GM19193 (cell line): ENCODE data around the gene SLC39A9.

Experiments used
- POLR2A ChIP-seq: IDR thresholded peaks from 4 replicates; pipeline ENCODE4 v1.6.1; 2011; ENCODE audit not compliant: insufficient read depth, insufficient read length; ENCODE audit errors: extremely low read depth

SLC39A9 gene

DNA sequence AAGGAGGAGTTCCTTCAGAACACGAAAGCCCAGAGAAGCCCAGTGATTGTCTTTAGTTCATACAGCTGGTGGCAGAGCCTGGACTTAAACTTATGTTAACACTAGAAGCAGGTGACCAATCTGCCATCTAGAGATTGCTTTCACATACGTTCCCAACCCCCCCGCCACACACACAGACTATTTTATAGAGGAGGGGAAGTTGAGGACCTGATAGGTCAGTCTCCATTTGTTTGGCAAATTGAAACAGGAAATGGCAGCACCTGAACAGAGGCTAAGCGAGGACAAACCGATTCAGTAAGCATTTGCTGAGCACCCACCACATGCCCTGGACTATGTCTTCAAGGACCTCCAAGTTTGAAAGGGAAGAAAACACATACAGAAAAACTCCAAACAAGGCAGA lies 81.2 kb downstream of the SLC39A9 start:
- no peak for TF ChIP-seq POLR2A

DNA sequence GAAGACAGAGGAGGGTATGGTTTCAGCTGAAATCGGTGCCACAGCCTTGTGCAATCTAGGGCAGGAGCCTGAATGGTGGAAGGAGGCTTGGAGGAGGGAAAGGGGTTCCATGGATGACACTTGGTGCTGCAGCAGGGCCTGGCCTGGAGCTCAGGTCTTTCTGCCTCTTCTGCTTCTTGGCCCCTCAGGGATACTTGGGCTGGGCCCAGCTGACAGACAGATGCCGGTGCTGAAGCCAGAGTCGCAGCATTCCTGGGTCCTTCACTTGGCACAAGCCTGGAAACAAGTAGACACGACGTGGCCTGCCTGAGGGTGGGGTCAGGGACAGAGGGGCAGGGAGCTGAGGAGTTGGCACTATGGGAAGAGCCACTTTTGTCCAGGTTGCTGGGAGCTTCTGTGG lies 81.6 kb downstream of the SLC39A9 start:
- no peak for TF ChIP-seq POLR2A

DNA sequence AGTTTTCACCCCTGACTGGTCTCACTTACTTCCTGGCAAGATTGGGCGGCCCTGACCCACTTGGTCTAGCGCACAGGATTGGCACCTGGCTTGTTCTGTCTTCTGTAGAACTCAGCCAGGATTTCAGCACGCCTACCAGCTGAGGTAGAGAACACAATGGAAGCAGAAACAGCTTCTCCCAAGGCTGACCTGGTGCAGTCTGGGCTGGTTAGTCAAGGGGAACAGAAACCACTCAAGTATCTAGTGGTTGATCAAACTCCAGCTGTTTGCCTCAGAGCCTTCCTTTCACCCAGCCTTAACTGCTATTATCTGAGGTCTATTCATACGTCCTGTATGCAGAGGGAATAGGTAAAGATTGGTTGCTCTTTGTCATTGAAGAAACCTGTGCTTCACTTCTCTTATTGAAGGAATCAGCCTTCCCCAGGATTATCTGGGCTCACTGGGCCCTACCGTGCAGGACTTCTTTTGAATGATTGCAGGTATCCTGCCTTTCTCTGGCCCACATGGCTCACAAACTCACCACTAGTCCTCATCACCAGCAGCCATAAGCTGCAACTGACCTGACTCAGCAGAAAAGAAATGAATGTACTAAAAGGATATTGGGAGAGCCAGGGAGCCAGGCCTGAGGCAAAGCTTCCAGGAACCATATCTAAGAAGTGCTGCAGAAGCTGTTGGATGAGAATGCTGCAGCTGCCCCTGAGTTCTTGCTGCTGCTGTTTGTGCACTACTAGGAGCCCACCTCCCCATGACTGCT lies 83.5 kb downstream of the SLC39A9 start:
- TF ChIP-seq POLR2A, result no peak

DNA sequence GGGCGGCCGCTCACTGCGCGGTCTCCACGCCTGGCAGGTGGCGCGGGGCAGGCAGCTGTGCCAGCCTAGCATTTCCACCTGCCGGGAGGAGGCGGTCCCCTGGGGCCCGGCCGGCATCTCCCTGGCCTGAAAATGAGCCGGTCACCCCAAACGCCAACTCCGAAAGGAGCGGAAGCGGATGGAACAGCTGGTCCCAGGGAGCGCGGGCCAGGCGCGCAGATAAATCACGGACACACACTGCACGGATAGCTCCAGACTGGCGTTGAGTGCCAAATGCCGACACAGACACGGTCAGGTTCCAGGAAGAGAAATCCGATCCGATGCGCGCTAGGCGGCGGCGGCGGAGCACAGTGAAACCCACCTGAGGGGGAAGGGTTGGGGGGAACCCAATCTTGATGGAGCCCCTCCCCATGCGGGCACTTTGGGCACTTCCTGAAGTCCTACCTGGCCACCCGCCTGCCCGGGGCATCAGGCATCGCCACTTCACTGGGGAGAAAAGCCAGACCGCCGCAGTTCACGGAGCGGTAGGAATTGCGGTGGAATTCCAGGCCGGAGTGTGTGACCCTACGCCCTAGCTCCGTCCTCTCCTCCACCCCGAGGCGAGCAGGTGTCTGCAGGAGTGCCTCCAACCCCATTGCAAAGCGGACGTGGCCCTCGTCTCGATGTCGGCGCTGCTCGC lies 85.4 kb downstream of the SLC39A9 start:
- no peak for TF ChIP-seq POLR2A

- TF ChIP-seq POLR2A, result no peak
Observed at GRCh38 chr14:69484444-69485314, 86.2 kb downstream of the SLC39A9 start, which contains the start of gene PLEKHD1. Gene PLEKHD1 (plus strand): TSS chr14:69484728. CDS start chr14:69484966, 238 bp downstream.

GRCh38 chr14:69485315-69485660 lies 86.8 kb downstream of the SLC39A9 start:
- no peak for TF ChIP-seq POLR2A

DNA sequence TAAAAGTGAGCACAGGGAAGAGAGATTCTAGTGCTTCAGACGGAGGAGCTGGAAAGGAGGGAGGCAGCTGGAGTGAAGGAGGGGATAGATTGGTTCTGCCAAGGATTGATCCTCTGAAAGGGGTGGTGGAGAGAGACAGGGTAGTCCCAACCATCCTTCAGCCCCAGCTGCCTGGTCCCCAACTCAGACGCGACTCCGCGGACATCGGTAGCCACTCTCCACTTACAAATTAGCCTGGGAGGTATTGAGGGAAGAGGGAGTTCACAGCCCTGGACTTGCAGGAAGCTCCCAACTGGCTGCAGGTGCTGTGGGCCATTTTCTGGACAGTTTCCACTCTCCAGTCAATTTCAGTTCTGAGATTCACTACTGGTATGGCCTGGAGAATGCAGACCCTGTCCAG lies 87.2 kb downstream of the SLC39A9 start:
- TF ChIP-seq POLR2A, result no peak

- no peak for TF ChIP-seq POLR2A
Observed at GRCh38 chr14:69487226-69487625, 88.7 kb downstream of the SLC39A9 start.

- TF ChIP-seq POLR2A, result no peak
Observed at GRCh38 chr14:69487771-69488170, 89.3 kb downstream of the SLC39A9 start.

GRCh38 chr14:69489495-69489894 lies 91.0 kb downstream of the SLC39A9 start:
- no peak for TF ChIP-seq POLR2A

GRCh38 chr14:69490219-69490918 lies 91.9 kb downstream of the SLC39A9 start:
- TF ChIP-seq POLR2A, result no peak

DNA sequence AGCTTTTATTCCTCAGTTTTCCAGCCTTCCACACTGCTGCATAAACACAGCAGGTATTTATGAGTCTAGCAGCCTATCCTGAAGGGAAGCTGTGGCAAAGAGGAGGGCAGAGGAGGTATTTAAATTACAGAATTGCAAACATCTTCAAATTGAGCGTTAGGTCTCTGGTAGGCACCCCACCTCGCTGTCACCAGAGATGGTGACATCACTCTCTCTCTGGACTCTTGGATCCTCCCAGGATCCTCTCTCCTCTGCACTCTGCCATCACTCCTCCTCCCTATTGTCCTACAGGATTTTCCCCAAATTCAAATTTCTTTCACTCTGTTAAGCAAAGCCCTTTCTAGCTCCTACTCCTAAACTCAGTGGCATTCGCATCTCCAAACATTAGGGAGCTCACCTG lies 92.7 kb downstream of the SLC39A9 start:
- no peak for TF ChIP-seq POLR2A

GRCh38 chr14:69493038-69493437 lies 94.5 kb downstream of the SLC39A9 start:
- no peak for TF ChIP-seq POLR2A

DNA sequence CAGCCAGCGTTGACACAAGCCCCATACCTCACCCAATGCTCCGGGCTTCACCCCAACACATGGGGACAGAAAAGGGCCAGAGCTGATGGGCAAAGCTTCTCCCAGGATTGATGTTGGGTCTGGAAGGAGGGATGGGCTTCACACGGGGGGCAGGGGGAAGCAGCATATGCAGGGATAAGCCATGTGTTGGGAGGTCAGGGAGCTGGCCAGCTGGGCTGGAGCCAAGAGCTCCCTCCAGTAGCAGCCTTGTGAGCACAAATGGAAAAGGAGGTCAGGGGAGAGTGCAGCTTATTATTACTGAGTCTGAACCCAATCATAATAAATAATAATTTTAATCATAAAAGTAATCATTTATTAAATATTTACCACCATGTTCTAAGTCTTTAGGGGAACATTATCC lies 95.3 kb downstream of the SLC39A9 start:
- no peak for TF ChIP-seq POLR2A
